Right ventricle myocardium inferior (tissue), 1 donor: ENCODE results near the gene DPYD. TPM values are rescaled to one million over a fixed set of nuclear protein-coding genes. Genes with fewer than 3 reads are reported as not detected.

ENCODE experiments used
- ATAC-seq: fragments of 200-7000 bp; cut with Tn5 transposase; one replicate; pipeline ENCODE4 v1.9.1; 2020; ENCODE audit warnings: mild to moderate bottlenecking, moderate library complexity
- DNase-seq: peaks from one replicate; pipeline ENCODE4 v3.0.0; 2021; ENCODE audit errors: missing footprints
- intact Hi-C: fragments of 100-400 bp; cut with DNase I; formaldehyde crosslinking; loops from one replicate; pipeline ENCODE4 v1.11.0; 2022
- total RNA-seq: library from RNA; stranded (reverse); fragmentation: NEBNext Ultra II Directional; extraction: Animal tissue kit (Norgen Biotek cat#: 25700); gene quantifications from one replicate; pipeline ENCODE4 v1.2.1, GENCODE V29; 2021
- donor health status: DM: no; HTN: yes; CAD: no; lungs with severe emphysema.

Gene DPYD
- total RNA-seq, 1 donor from 2014 or later = 12.3 TPM

- intact Hi-C loops = no loop called here
- no peak for DNase-seq
- no peak for ATAC-seq
Measured at GRCh38 chr1:97044159-97044760, 876.6 kb downstream of the DPYD start.

GRCh38 chr1:97042551-97042950, 878.3 kb downstream of the DPYD start:
- DNase-seq (no peak), ATAC-seq (no peak)
- intact Hi-C loops = no loop called here

- intact Hi-C loops = no loop called here
- DNase-seq = no peak
- no peak for ATAC-seq
Measured at GRCh38 chr1:97041026-97041425, 879.8 kb downstream of the DPYD start.

DNA sequence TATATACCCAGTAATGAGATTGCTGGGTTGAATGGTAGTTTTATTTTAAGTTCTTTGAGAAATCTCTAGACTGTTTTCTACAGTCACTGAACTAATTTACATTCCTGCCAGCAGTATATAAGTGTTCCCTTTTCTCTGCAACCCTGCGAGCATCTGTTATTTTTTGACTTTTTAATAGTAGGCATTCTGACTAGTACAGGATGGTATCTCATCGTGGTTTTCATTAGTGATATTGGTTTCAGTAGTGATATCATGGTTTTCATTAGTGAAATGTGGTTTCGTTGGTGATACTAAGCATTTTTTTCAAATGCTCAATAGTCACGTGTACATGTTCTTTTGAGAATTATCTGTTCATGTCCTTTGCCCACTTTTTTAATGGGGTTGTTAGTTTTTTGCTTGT, 882.4 kb downstream of the DPYD start:
- ATAC-seq (no peak), DNase-seq (no peak)
- intact Hi-C loops = no loop called here

- ATAC-seq (no peak), DNase-seq (no peak)
- intact Hi-C loops = no loop called here
Measured at GRCh38 chr1:97034651-97035050, 886.2 kb downstream of the DPYD start.

DNA sequence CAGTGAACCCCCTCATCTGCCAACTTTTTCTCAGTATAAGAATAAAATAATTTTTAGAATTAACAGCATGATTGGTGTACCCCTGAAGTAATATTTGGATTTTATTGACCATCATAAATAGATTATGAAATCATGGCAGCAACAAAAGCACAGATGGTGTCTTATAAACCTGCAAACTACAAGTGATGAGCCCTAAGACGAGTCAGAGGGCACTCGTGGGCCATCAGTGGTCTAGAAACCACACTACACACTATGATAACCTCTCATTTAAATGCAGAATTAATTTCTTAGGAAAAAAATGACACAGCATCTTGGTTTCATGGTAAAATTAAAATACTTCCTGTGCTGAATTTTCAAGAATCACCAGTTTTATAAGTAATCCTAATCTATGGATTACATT, 886.9 kb downstream of the DPYD start:
- intact Hi-C loops = no loop called here
- ATAC-seq = no peak
- no peak for DNase-seq
